Left renal pelvis (tissue), 4 donors: Measurements from ENCODE around the gene SLC4A7. TPM values are rescaled to one million over a fixed set of nuclear protein-coding genes. Genes with fewer than 3 reads are reported as not detected.
A peak's percentile ranks its signal among the peaks of the same experiment; 100 is the strongest.
"Not testable (repeated sequence)": the region's sequence is repeated elsewhere in the genome, so short reads cannot be mapped to it uniquely, and the experiment has no call there.

Experiments used
- DNase-seq, 4 donors: peaks; one replicate each; pipeline ENCODE4 v3.0.0-alpha.2; 2013; ENCODE audit warnings: low read depth in 4 of 4, low spot score in 3 of 4
- polyA plus RNA-seq, 4 donors: library from polyadenylated mRNA; unstranded; fragments of 120-200 nt; gene quantifications; one replicate each; pipeline ENCODE4 v1.2.1, GENCODE V29; 2013; ENCODE audit not compliant: insufficient read length in 4 of 4

The SLC4A7 gene
- polyA plus RNA-seq, 4 donors: 16.4 to 31.3 (median 22.9) TPM

GRCh38 chr3:27438352-27438751 lies 45.8 kb downstream of the SLC4A7 start:
- not testable (repeated sequence) for DNase-seq

- DNase-seq: peak in 2 of 4 donors; percentile 12 to 18
Observed at GRCh38 chr3:27431116-27431515, 53.1 kb downstream of the SLC4A7 start.

- DNase-seq: no peak
Observed at GRCh38 chr3:27429909-27430308, 54.3 kb downstream of the SLC4A7 start.

GRCh38 chr3:27428446-27428845 lies 55.7 kb downstream of the SLC4A7 start:
- no peak for DNase-seq

- DNase-seq: no peak
Observed at GRCh38 chr3:27426926-27427325, 57.3 kb downstream of the SLC4A7 start.

GRCh38 chr3:27425896-27426565 lies 58.2 kb downstream of the SLC4A7 start:
- DNase-seq: no peak

GRCh38 chr3:27424812-27425521 lies 59.2 kb downstream of the SLC4A7 start:
- not testable (repeated sequence) for DNase-seq

- no peak for DNase-seq
Observed at GRCh38 chr3:27423463-27423862, 60.7 kb downstream of the SLC4A7 start.

- no peak for DNase-seq
Observed at GRCh38 chr3:27422617-27423016, 61.6 kb downstream of the SLC4A7 start.

- no peak for DNase-seq
Observed at GRCh38 chr3:27415202-27415601, 69.0 kb downstream of the SLC4A7 start.

GRCh38 chr3:27392950-27393679 lies 91.1 kb downstream of the SLC4A7 start:
- no peak for DNase-seq

GRCh38 chr3:27392414-27392813 lies 91.8 kb downstream of the SLC4A7 start:
- not testable (repeated sequence) for DNase-seq

- no peak for DNase-seq
Observed at GRCh38 chr3:27391796-27392195, 92.4 kb downstream of the SLC4A7 start.

- no peak for DNase-seq
Observed at GRCh38 chr3:27387625-27388024, 96.6 kb downstream of the SLC4A7 start.

GRCh38 chr3:27385504-27385903 lies 98.7 kb downstream of the SLC4A7 start:
- DNase-seq: no peak

GRCh38 chr3:27384191-27384590 lies 100.0 kb downstream of the SLC4A7 start:
- DNase-seq: no peak

- no peak for DNase-seq
Observed at GRCh38 chr3:27380433-27381357, 103.5 kb downstream of the SLC4A7 start.

GRCh38 chr3:27378331-27378730 lies 105.9 kb downstream of the SLC4A7 start:
- no peak for DNase-seq

- DNase-seq: no peak
Observed at GRCh38 chr3:27376109-27376772, 107.9 kb downstream of the SLC4A7 start.
